SK-N-SH (cell line): ENCODE data around the gene PIR. TPM values are rescaled to one million over a fixed set of nuclear protein-coding genes. Genes with fewer than 3 reads are reported as not detected.

ENCODE experiments used
- CTCF ChIA-PET: fragments of 300-600, 350-600 bp; formaldehyde crosslinking; extraction: SDS; loops from one replicate; lab custom pipeline; 2021; lab: Yijun Ruan, JAX
- POLR2A ChIA-PET: fragments of 350-600 bp; sonication (Branson Sonifier 250); formaldehyde crosslinking; extraction: SDS; loops from one replicate; lab custom pipeline; 2020; ENCODE audit warnings: antibody characterized with exemption, inconsistent platforms; lab: Yijun Ruan, JAX
- DNase-seq: peaks from one replicate; pipeline ENCODE4 v3.0.0; 2012
- H2AFZ ChIP-seq: fragments of 200-600 bp; sonication (generic); 2 replicates; pipeline ENCODE4 v1.8.1; 2016; ENCODE audit warnings: antibody characterized with exemption, mild to moderate bottlenecking, low read depth
- H3F3A ChIP-seq: fragments of 200-600 bp; sonication (generic); replicated peaks from 2 replicates; pipeline ENCODE3; 2016; ENCODE audit warnings: antibody characterized with exemption, mild to moderate bottlenecking; ENCODE audit not compliant: insufficient read depth
- H3K27ac ChIP-seq, 2 experiments: fragments of 200-500 bp in 1 of 2; fragments of 200-600 bp in 1 of 2; sonication (Bioruptor generic) in 1 of 2; sonication (generic), shearing (Covaris generic) in 1 of 2; 2 replicates each; pipeline versions ENCODE4 v1.5.1 to v1.6.1; 2014 to 2016; ENCODE audit warnings: low read depth in 2 of 2, inconsistent platforms in 1 of 2, low read length in 1 of 2, mild to moderate bottlenecking in 1 of 2, mixed read lengths in 1 of 2
- H3K27me3 ChIP-seq: fragments of 200-600 bp; sonication (generic), shearing (Covaris generic); 2 replicates; pipeline ENCODE4 v1.6.1; 2016; ENCODE audit warnings: mixed run types; ENCODE audit not compliant: insufficient read depth
- H3K36me3 ChIP-seq, 2 experiments: fragments of 200-500 bp in 1 of 2; fragments of 200-600 bp in 1 of 2; sonication (Bioruptor generic) in 1 of 2; sonication (generic) in 1 of 2; replicated peaks in 1 of 2; 2 replicates each; pipeline versions ENCODE3 to v1.5.1; 2014 to 2016; ENCODE audit warnings: low read length in 1 of 2, mild to moderate bottlenecking in 1 of 2; ENCODE audit not compliant: insufficient read depth in 2 of 2, control insufficient read depth in 1 of 2
- H3K4me1 ChIP-seq, 2 experiments: fragments of 200-500 bp in 1 of 2; fragments of 200-600 bp in 1 of 2; sonication (Bioruptor generic) in 1 of 2; sonication (generic), shearing (Covaris generic) in 1 of 2; 2 replicates each; pipeline versions ENCODE4 v1.5.1 to v1.6.1; 2014 to 2016; ENCODE audit warnings: low read depth in 1 of 2, low read length in 1 of 2, mixed run types in 1 of 2; ENCODE audit not compliant: insufficient read depth in 2 of 2, control insufficient read depth in 1 of 2
- H3K4me2 ChIP-seq: fragments of 200-600 bp; sonication (generic), shearing (Covaris generic); 2 replicates; pipeline ENCODE4 v1.6.1; 2017; ENCODE audit warnings: mixed run types
- H3K4me3 ChIP-seq, 2 experiments: fragments of 200-500 bp in 1 of 2; fragments of 200-600 bp in 1 of 2; sonication (Bioruptor generic) in 1 of 2; sonication (generic), shearing (Covaris generic) in 1 of 2; 2 replicates each; pipeline versions ENCODE4 v1.5.1 to v1.8.1; 2014 to 2016; ENCODE audit warnings: low read depth in 2 of 2, inconsistent platforms in 1 of 2, low read length in 1 of 2, mild to moderate bottlenecking in 1 of 2, mixed read lengths in 1 of 2, moderate library complexity in 1 of 2
- H3K79me2 ChIP-seq: fragments of 200-600 bp; sonication (generic); 2 replicates; pipeline ENCODE4 v1.8.1; 2017; ENCODE audit warnings: mild to moderate bottlenecking; ENCODE audit not compliant: insufficient read depth
- H3K9ac ChIP-seq: fragments of 200-600 bp; sonication (generic); 2 replicates; pipeline ENCODE4 v1.6.1; 2017; ENCODE audit warnings: mixed run types
- H3K9me2 ChIP-seq: fragments of 200-600 bp; sonication (generic); 2 replicates; pipeline ENCODE4 v1.6.1; 2017; ENCODE audit warnings: mixed run types
- H3K9me3 ChIP-seq: fragments of 200-600 bp; sonication (generic); 2 replicates; pipeline ENCODE4 v1.6.1; 2017; ENCODE audit warnings: mixed run types, mild to moderate bottlenecking, moderate library complexity
- H4K20me1 ChIP-seq: fragments of 200-600 bp; sonication (generic); 2 replicates; pipeline ENCODE4 v1.6.1; 2017; ENCODE audit warnings: mild to moderate bottlenecking, mixed run types; ENCODE audit not compliant: insufficient read depth
- CHD2 ChIP-seq: fragments of 150-350 bp; IDR thresholded peaks from 2 replicates; pipeline ENCODE4 v1.6.1; 2018; ENCODE audit warnings: low read length; ENCODE audit not compliant: partially characterized antibody
- CTCF ChIP-seq: fragments of 200-600 bp; sonication (generic); IDR thresholded peaks from 2 replicates; pipeline ENCODE4 v1.6.1; 2017; ENCODE audit warnings: antibody characterized with exemption, mild to moderate bottlenecking, moderate library complexity
- ELF1 ChIP-seq: IDR thresholded peaks from 2 replicates; pipeline ENCODE4 v1.4.0; 2012
- EP300 ChIP-seq, 2 experiments: IDR thresholded peaks; 2 replicates each; pipeline versions ENCODE4 v1.4.0 to v1.6.1; 2012; ENCODE audit warnings: borderline replicate concordance in 1 of 2, low read depth in 1 of 2, low read length in 1 of 2
- FOSL2 ChIP-seq: IDR thresholded peaks from 2 replicates; pipeline ENCODE4 v1.4.0; 2012; ENCODE audit warnings: low read depth, mild to moderate bottlenecking, moderate library complexity, borderline replicate concordance
- FOXJ3 ChIP-seq: sonication (generic); formaldehyde crosslinking; IDR thresholded peaks from 2 replicates; pipeline ENCODE4 v1.5.1; 2020; ENCODE audit warnings: mild to moderate bottlenecking, missing genetic modification reagents
- FOXM1 ChIP-seq: IDR thresholded peaks from 2 replicates; pipeline ENCODE4 v1.4.0; 2012; ENCODE audit warnings: low read depth, mild to moderate bottlenecking
- JUND ChIP-seq: IDR thresholded peaks from 2 replicates; pipeline ENCODE4 v1.4.0; 2012
- MAX ChIP-seq: IDR thresholded peaks from 2 replicates; pipeline ENCODE4 v1.4.0; 2012; ENCODE audit warnings: low read depth
- MEF2A ChIP-seq: IDR thresholded peaks from 2 replicates; pipeline ENCODE4 v1.4.0; 2012; ENCODE audit warnings: low read depth, borderline replicate concordance
- NFIC ChIP-seq: IDR thresholded peaks from 2 replicates; pipeline ENCODE4 v1.4.0; 2012; ENCODE audit warnings: borderline replicate concordance
- NRF1 ChIP-seq: IDR thresholded peaks from 2 replicates; pipeline ENCODE4 v1.6.1; 2012; ENCODE audit warnings: low read depth, mild to moderate bottlenecking, low read length
- RAD21 ChIP-seq: IDR thresholded peaks from 2 replicates; pipeline ENCODE4 v1.6.1; 2012; ENCODE audit warnings: mild to moderate bottlenecking, low read length
- RCOR1 ChIP-seq: fragments of 150-350 bp; IDR thresholded peaks from 2 replicates; pipeline ENCODE4 v1.6.1; 2017; ENCODE audit warnings: antibody characterized with exemption, low read length
- RFX5 ChIP-seq: IDR thresholded peaks from 2 replicates; pipeline ENCODE4 v1.6.1; 2012; ENCODE audit warnings: mild to moderate bottlenecking, improper control_type of control experiment, low read length
- RXRA ChIP-seq: IDR thresholded peaks from 2 replicates; pipeline ENCODE4 v1.4.0; 2012; ENCODE audit warnings: low read depth, mild to moderate bottlenecking, borderline replicate concordance
- SIN3A ChIP-seq: IDR thresholded peaks from 2 replicates; pipeline ENCODE4 v1.6.1; 2012; ENCODE audit warnings: low read depth, mild to moderate bottlenecking, low read length, moderate library complexity, borderline replicate concordance
- SMC3 ChIP-seq: IDR thresholded peaks from 2 replicates; pipeline ENCODE4 v1.6.1; 2012; ENCODE audit warnings: low read depth, low read length, improper control_type of control experiment
- TCF12 ChIP-seq: IDR thresholded peaks from 2 replicates; pipeline ENCODE4 v1.4.0; 2012
- TEAD4 ChIP-seq: IDR thresholded peaks from 2 replicates; pipeline ENCODE4 v1.4.0; 2012; ENCODE audit warnings: mild to moderate bottlenecking, borderline replicate concordance; ENCODE audit not compliant: insufficient read depth
- WGBS: methylation state at CpG from one replicate; pipeline ENCODE4 v1.1.6; 2017; ENCODE audit warnings: low lambda C conversion rate; 5-methylcytosine and 5-hydroxymethylcytosine counted together
- polyA plus RNA-seq, 3 experiments: library from polyadenylated mRNA; depleted of rRNA; stranded (reverse); fragments of >200 nt; gene quantifications; 2 replicates each; pipeline ENCODE4 v1.2.3, GENCODE V29; 2012
- TF ChIP-seq, protein P1 (sequence below): IDR thresholded peaks from 2 replicates; pipeline ENCODE4 v1.4.0; 2012; ENCODE audit warnings: low read depth, borderline replicate concordance
- TF ChIP-seq, protein P2 (sequence below): IDR thresholded peaks from 2 replicates; pipeline ENCODE4 v1.6.1; 2012; ENCODE audit warnings: mild to moderate bottlenecking, low read depth, low read length, moderate library complexity

The PIR gene
- polyA plus RNA-seq, 1 of the 3 experiments (the other 2 are of a cell fraction): 12.3 TPM

DNA sequence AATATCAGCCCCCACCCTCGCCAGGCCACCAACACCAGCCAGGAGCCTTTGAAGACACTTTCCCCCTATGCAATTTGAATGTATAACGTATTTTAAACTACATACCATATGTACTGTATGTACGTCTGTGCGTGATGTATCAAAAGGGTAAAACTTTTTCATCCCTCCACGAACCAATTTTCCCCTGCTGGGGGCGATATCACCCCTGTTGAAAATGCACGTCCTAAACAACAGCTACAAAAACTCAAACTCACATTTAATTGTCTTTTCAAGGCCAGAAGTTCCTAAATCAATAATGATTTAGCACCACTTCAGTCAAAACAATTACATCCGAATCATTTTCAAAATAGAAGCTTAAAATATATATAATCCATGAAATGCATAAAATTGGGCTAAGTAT lies 110.3 kb downstream of the PIR start:
- Histone ChIP-seq H3K4me1 (no peaks in the 10 kb centered on the region), H3K9ac (no peak overlapping the region), H3K9me2 (no peaks in the 10 kb centered on the region), H3K27me3 (no peaks in the 10 kb centered on the region), H2AFZ (no peak overlapping the region), H4K20me1 (no peaks in the 10 kb centered on the region), H3K4me2 (no peak overlapping the region), H3K9me3 (no peaks in the 10 kb centered on the region), H3K27ac (peak overlapping the region in 1 of 2 experiments; percentile 53; a peak in 2 of 4 replicates)
- DNase-seq: no peak
- CTCF ChIA-PET: interaction anchor here (1.2 to 3.6 kb wide), 7 partner anchors 10 to 107 kb away, joined by 3 to 24 read pairs (median 4); no protein-coding TSS in a partner anchor
- TF ChIP-seq FOXJ3 (CRISPR knock-in tag) (no peak), JUND (no peak), NFIC (no peak), NRF1 (no peak), ELF1 (no peak), CTCF (peak; percentile 44), RXRA (no peak), EP300 (IDR thresholded peaks at IDR 0.05; ENCODE audit: borderline replicate concordance in 1 of 2, low read depth in 1 of 2, low read length in 1 of 2) (no peak), RAD21 (peak; percentile 52), MEF2A (no peak), CHD2 (no peak), RFX5 (no peak), TEAD4 (no peak), MAX (no peak), SIN3A (no peak), FOSL2 (no peak), RCOR1 (no peak), FOXM1 (no peak), SMC3 (peak; percentile 29; the same call in 1 of the 2 replicates), TCF12 (no peak)
- TF ChIP-seq, protein P1, sequence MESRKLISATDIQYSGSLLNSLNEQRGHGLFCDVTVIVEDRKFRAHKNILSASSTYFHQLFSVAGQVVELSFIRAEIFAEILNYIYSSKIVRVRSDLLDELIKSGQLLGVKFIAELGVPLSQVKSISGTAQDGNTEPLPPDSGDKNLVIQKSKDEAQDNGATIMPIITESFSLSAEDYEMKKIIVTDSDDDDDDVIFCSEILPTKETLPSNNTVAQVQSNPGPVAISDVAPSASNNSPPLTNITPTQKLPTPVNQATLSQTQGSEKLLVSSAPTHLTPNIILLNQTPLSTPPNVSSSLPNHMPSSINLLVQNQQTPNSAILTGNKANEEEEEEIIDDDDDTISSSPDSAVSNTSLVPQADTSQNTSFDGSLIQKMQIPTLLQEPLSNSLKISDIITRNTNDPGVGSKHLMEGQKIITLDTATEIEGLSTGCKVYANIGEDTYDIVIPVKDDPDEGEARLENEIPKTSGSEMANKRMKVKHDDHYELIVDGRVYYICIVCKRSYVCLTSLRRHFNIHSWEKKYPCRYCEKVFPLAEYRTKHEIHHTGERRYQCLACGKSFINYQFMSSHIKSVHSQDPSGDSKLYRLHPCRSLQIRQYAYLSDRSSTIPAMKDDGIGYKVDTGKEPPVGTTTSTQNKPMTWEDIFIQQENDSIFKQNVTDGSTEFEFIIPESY: no peak
- TF ChIP-seq, protein P2, sequence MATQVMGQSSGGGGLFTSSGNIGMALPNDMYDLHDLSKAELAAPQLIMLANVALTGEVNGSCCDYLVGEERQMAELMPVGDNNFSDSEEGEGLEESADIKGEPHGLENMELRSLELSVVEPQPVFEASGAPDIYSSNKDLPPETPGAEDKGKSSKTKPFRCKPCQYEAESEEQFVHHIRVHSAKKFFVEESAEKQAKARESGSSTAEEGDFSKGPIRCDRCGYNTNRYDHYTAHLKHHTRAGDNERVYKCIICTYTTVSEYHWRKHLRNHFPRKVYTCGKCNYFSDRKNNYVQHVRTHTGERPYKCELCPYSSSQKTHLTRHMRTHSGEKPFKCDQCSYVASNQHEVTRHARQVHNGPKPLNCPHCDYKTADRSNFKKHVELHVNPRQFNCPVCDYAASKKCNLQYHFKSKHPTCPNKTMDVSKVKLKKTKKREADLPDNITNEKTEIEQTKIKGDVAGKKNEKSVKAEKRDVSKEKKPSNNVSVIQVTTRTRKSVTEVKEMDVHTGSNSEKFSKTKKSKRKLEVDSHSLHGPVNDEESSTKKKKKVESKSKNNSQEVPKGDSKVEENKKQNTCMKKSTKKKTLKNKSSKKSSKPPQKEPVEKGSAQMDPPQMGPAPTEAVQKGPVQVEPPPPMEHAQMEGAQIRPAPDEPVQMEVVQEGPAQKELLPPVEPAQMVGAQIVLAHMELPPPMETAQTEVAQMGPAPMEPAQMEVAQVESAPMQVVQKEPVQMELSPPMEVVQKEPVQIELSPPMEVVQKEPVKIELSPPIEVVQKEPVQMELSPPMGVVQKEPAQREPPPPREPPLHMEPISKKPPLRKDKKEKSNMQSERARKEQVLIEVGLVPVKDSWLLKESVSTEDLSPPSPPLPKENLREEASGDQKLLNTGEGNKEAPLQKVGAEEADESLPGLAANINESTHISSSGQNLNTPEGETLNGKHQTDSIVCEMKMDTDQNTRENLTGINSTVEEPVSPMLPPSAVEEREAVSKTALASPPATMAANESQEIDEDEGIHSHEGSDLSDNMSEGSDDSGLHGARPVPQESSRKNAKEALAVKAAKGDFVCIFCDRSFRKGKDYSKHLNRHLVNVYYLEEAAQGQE: no peak
- TF ChIP-seq, all 33 proteins: peak for 3
- Histone ChIP-seq H3F3A (no peaks in the 10 kb centered on the region), H3K79me2 (no peaks in the 10 kb centered on the region), H3K36me3 (no peaks in the 10 kb centered on the region), H3K4me3 (peak overlapping the region in 1 of 2 experiments; percentile 30; a peak in 1 of 4 replicates)
- POLR2A ChIA-PET: no interaction called here
- 73% methylated on average over 8 of the region's 8 CpGs for WGBS
